Keratinocyte (primary cell): Measurements from ENCODE around the gene PRAMEF12. TPM values are rescaled to one million over a fixed set of nuclear protein-coding genes. Genes with fewer than 3 reads are reported as not detected.
"Not testable (repeated sequence)": the region's sequence is repeated elsewhere in the genome, so short reads cannot be mapped to it uniquely, and the experiment has no call there.

Experiments used
- DNase-seq: peaks from one replicate; pipeline ENCODE4 v3.0.0-alpha.2; 2011; ENCODE audit warnings: low read depth, missing footprints, low spot score
- FAIRE-seq: peaks from 2 replicates; lab custom pipeline; 2011; peaks lifted over from hg19 to GRCh38; lab: Jason Lieb, UNC
- H2AFZ ChIP-seq: 2 replicates; pipeline ENCODE4 v1.6.0; 2012; ENCODE audit warnings: low read length, control low read depth, inconsistent platforms; ENCODE audit not compliant: control insufficient read depth
- H3K27ac ChIP-seq: 2 replicates; pipeline ENCODE4 v1.5.1; 2011; ENCODE audit warnings: low read length; ENCODE audit not compliant: control insufficient read depth, insufficient read depth
- H3K27me3 ChIP-seq: 3 replicates; pipeline ENCODE4 v1.6.0; 2011; ENCODE audit warnings: low read length; ENCODE audit not compliant: control insufficient read depth, insufficient read depth; ENCODE audit errors: extremely low read depth
- H3K36me3 ChIP-seq, 2 experiments: 2 replicates in 1 of 2; 3 replicates in 1 of 2; pipeline ENCODE4 v1.5.1; 2011; ENCODE audit warnings: low read length in 2 of 2, mild to moderate bottlenecking in 1 of 2; ENCODE audit not compliant: control insufficient read depth in 2 of 2, insufficient read depth in 2 of 2; ENCODE audit errors: extremely low read depth in 1 of 2
- H3K4me1 ChIP-seq: 3 replicates; pipeline ENCODE4 v1.5.1; 2011; ENCODE audit warnings: low read length; ENCODE audit not compliant: control insufficient read depth, insufficient read depth; ENCODE audit errors: extremely low read depth
- H3K4me2 ChIP-seq: 3 replicates; pipeline ENCODE4 v1.6.0; 2011; ENCODE audit warnings: low read depth, low read length; ENCODE audit not compliant: control insufficient read depth, insufficient read depth; ENCODE audit errors: extremely low read depth
- H3K4me3 ChIP-seq, 3 experiments: fragments of 200-600 bp in 1 of 3; sonication (generic) in 1 of 3; 2 replicates in 2 of 3; 3 replicates in 1 of 3; pipeline ENCODE4 v1.5.1; 2011 to 2016; ENCODE audit warnings: low read length in 3 of 3, mild to moderate bottlenecking in 3 of 3, control low read depth in 2 of 3, inconsistent platforms in 1 of 3, low read depth in 1 of 3, mixed read lengths in 1 of 3, mixed run types in 1 of 3, moderate library complexity in 1 of 3; ENCODE audit not compliant: control insufficient read depth in 2 of 3, insufficient read depth in 2 of 3; ENCODE audit errors: extremely low read depth in 1 of 3
- H3K79me2 ChIP-seq: 2 replicates; pipeline ENCODE4 v1.6.0; 2012; ENCODE audit warnings: low read length; ENCODE audit not compliant: control insufficient read depth, insufficient read depth
- H3K9ac ChIP-seq: 3 replicates; pipeline ENCODE4 v1.6.0; 2011; ENCODE audit warnings: low read length; ENCODE audit not compliant: control insufficient read depth, insufficient read depth; ENCODE audit errors: extremely low read depth
- H3K9me1 ChIP-seq: 3 replicates; pipeline ENCODE4 v1.6.0; 2011; ENCODE audit warnings: low read length; ENCODE audit not compliant: control insufficient read depth, insufficient read depth; ENCODE audit errors: extremely low read depth
- H3K9me3 ChIP-seq: 2 replicates; pipeline ENCODE4 v1.5.1; 2012; ENCODE audit warnings: low read depth, low read length; ENCODE audit not compliant: control insufficient read depth
- H4K20me1 ChIP-seq: 3 replicates; pipeline ENCODE4 v1.6.0; 2011; ENCODE audit warnings: low read length; ENCODE audit not compliant: control insufficient read depth, insufficient read depth; ENCODE audit errors: extremely low read depth
- CTCF ChIP-seq, 3 experiments: IDR thresholded peaks in 1 of 3; conservative IDR thresholded peaks in 1 of 3; optimal IDR thresholded peaks in 1 of 3; 2 replicates in 2 of 3; 3 replicates in 1 of 3; pipeline versions ENCODE3 to v1.5.1; 2011; ENCODE audit warnings: low read length in 3 of 3, mild to moderate bottlenecking in 3 of 3, moderate library complexity in 2 of 3, control low read depth in 1 of 3, inconsistent platforms in 1 of 3; ENCODE audit not compliant: insufficient read depth in 2 of 3; ENCODE audit errors: extremely low read depth in 1 of 3
- EZH2 ChIP-seq: IDR thresholded peaks from one replicate; pipeline ENCODE4 v1.6.1; 2012; ENCODE audit warnings: inconsistent platforms, mild to moderate bottlenecking, low read length, moderate library complexity
- dilution Hi-C: fragments of 300-500 bp; cut with MboI; formaldehyde crosslinking; loops from one replicate; pipeline ENCODE4 v1.7.0; 2020; ENCODE audit warnings: low sequenced_read_pairs; ENCODE audit not compliant: extremely low pct_ligation_motif_present
- polyA plus RNA-seq, 5 experiments: library from polyadenylated mRNA; depleted of rRNA in 3 of 5; stranded (reverse) in 3 of 5; stranded (forward) in 1 of 5; unstranded in 1 of 5; fragments of >200 nt; gene quantifications; 1 replicate in 1 of 5; 2 replicates in 3 of 5; 3 replicates in 1 of 5; pipeline versions ENCODE4 v1.2.1 to v1.2.3, GENCODE V29; 2011 to 2012; ENCODE audit warnings: missing spikeins in 2 of 5, low read depth in 1 of 5, low replicate concordance in 1 of 5

The PRAMEF12 gene
- polyA plus RNA-seq, 1 donor (not counting 4 experiments of a cell fraction or from before 2014, with no cell fraction given), result not detected

GRCh38 chr1:12811409-12811784, 37.9 kb downstream of the PRAMEF12 start:
- dilution Hi-C loops, result no loop called here
- peak; percentile 23 for FAIRE-seq
- H3K27ac ChIP-seq, result peak overlapping the region; percentile 65

GRCh38 chr1:12819061-12819460, 45.5 kb downstream of the PRAMEF12 start:
- H3K27me3 ChIP-seq, H4K20me1 ChIP-seq, H3K9me3 ChIP-seq, DNase-seq, H3K79me2 ChIP-seq, H2AFZ ChIP-seq, H3K4me3 ChIP-seq, H3K4me2 ChIP-seq, H3K9me1 ChIP-seq, FAIRE-seq, H3K27ac ChIP-seq, H3K4me1 ChIP-seq, H3K36me3 ChIP-seq, H3K9ac ChIP-seq, dilution Hi-C loops: not testable (repeated sequence)

More at GRCh38 chr1:12811409-12811784, 37.9 kb downstream of the PRAMEF12 start:
- TF ChIP-seq EZH2 (no peak), CTCF (optimal IDR thresholded peaks at IDR 0.05 in 1 of 3, IDR thresholded peaks at IDR 0.05 in 1 of 3, conservative IDR thresholded peaks at IDR 0.05 in 1 of 3; ENCODE audit: extremely low read depth in 1 of 3, insufficient read depth in 2 of 3, low read length in 3 of 3) (no peak)
- Histone ChIP-seq H3K4me2 (peak overlapping the region; percentile 85), H3K79me2 (no peaks in the 10 kb centered on the region), H3K4me3 (peak overlapping the region in 1 of 3 experiments; percentile 34), H3K4me1 (peaks cover 25% of the 10 kb centered on the region), H3K9me3 (no peaks in the 10 kb centered on the region), H4K20me1 (no peaks in the 10 kb centered on the region), H2AFZ (no peak overlapping the region), H3K9me1 (no peaks in the 10 kb centered on the region), H3K9ac (peak overlapping the region; percentile 48), H3K27me3 (no peaks in the 10 kb centered on the region), H3K36me3 (no peaks in the 10 kb centered on the region)
- DNase-seq, result no peak

Other genes starting within 250 kb of the PRAMEF12 start
- gene DHRS3, start 155.5 kb upstream of the PRAMEF12 start, polyA plus RNA-seq, result 10.7 to 15.3 TPM (median 14.1 TPM) in 3 replicates
- not detected in 3 replicates for gene AADACL4, start 129.7 kb upstream of the PRAMEF12 start, polyA plus RNA-seq
- 0.03 TPM in 1 of 3 replicates, not detected in the others for gene AADACL3, start 57.6 kb upstream of the PRAMEF12 start, polyA plus RNA-seq
- gene CFAP107, start 27.5 kb upstream of the PRAMEF12 start, polyA plus RNA-seq, result not detected in 3 replicates
- gene PRAMEF1, start 17.7 kb downstream of the PRAMEF12 start, polyA plus RNA-seq, result not detected in 3 replicates
- gene PRAMEF11, start 57.7 kb downstream of the PRAMEF12 start, polyA plus RNA-seq, result not detected in 3 replicates
- not detected in 3 replicates for gene HNRNPCL1, start 75.0 kb downstream of the PRAMEF12 start, polyA plus RNA-seq
- not detected in 3 replicates for gene PRAMEF2, start 83.3 kb downstream of the PRAMEF12 start, polyA plus RNA-seq
- not detected in 3 replicates for gene PRAMEF4, start 112.5 kb downstream of the PRAMEF12 start, polyA plus RNA-seq
- not detected in 3 replicates for gene PRAMEF10, start 124.5 kb downstream of the PRAMEF12 start, polyA plus RNA-seq
- gene PRAMEF7, start 142.9 kb downstream of the PRAMEF12 start, polyA plus RNA-seq, result not detected in 3 replicates
- gene PRAMEF6, start 173.8 kb downstream of the PRAMEF12 start, polyA plus RNA-seq, result not detected in 3 replicates